Measurements from ENCODE around the gene PLXDC2. TPM values are rescaled to one million over a fixed set of nuclear protein-coding genes. Genes with fewer than 3 reads are reported as not detected.
A peak's percentile ranks its signal among the peaks of the same experiment; 100 is the strongest.

Gene PLXDC2
- total RNA-seq, 2 donors from 2014 or later = 19.5 to 26.4 TPM

GRCh38 chr10:19920075-19920726, 104.0 kb downstream of the PLXDC2 start:
- Mint-ChIP-seq H3K4me1 (peaks cover 26% of the 10 kb centered on the region), H3K27me3 (ENCODE audit: insufficient read depth) (no peaks in the 10 kb centered on the region), H3K9me3 (no peaks in the 10 kb centered on the region), H3K4me3 (no peak overlapping the region), H3K27ac (no peak overlapping the region), H3K36me3 (ENCODE audit: low read depth) (no peaks in the 10 kb centered on the region)
- Histone ChIP-seq H3K27ac (ENCODE audit: low read depth, low read length) (no peak overlapping the region), H3K36me3 (ENCODE audit: control insufficient read depth, insufficient read depth, low read length) (no peaks in the 10 kb centered on the region), H3K27me3 (ENCODE audit: control insufficient read depth, insufficient read depth, low read length, poor library complexity, severe bottlenecking) (no peaks in the 10 kb centered on the region), H3K4me3 (ENCODE audit: low read length) (no peak overlapping the region), H3K4me1 (ENCODE audit: control insufficient read depth, insufficient read depth, low read length) (no peaks in the 10 kb centered on the region), H3K9me3 (ENCODE audit: control insufficient read depth, low read length) (no peaks in the 10 kb centered on the region), H3K9ac (ENCODE audit: extremely low read depth, low read length, poor library complexity, severe bottlenecking) (no peak overlapping the region)
- no peak for TF ChIP-seq CTCF (conservative IDR thresholded peaks at IDR 0.05)
- DNase-seq = no peak
- WGBS, 2 experiments (ENCODE audit: insufficient coverage in 1 of 2, insufficient read length in 1 of 2) = 88% methylated on average over 4 of the region's 4 CpGs; no CpG with 5 or more reads in 1 of the 2 experiments

GRCh38 chr10:19921300-19922140, 105.3 kb downstream of the PLXDC2 start:
- Mint-ChIP-seq H3K9me3 (no peaks in the 10 kb centered on the region), H3K27me3 (ENCODE audit: insufficient read depth) (no peaks in the 10 kb centered on the region), H3K27ac (peak overlapping the region; percentile 60), H3K4me3 (no peak overlapping the region), H3K36me3 (ENCODE audit: low read depth) (no peaks in the 10 kb centered on the region), H3K4me1 (peaks cover 34% of the 10 kb centered on the region)
- no peak overlapping the region for H3K27ac ChIP-seq (ENCODE audit: low read depth, low read length)
- no peak overlapping the region for H3K4me3 ChIP-seq (ENCODE audit: low read length)
- H3K9me3 ChIP-seq (ENCODE audit: control insufficient read depth, low read length) = no peaks in the 10 kb centered on the region
- no peaks in the 10 kb centered on the region for H3K36me3 ChIP-seq (ENCODE audit: control insufficient read depth, insufficient read depth, low read length)
- 95% methylated on average over 11 to 13 of the region's 13 CpGs for WGBS, 2 experiments (ENCODE audit: insufficient coverage in 1 of 2, insufficient read length in 1 of 2)
- H3K9ac ChIP-seq (ENCODE audit: extremely low read depth, low read length, poor library complexity, severe bottlenecking) = no peak overlapping the region
- no peaks in the 10 kb centered on the region for H3K4me1 ChIP-seq (ENCODE audit: control insufficient read depth, insufficient read depth, low read length)
- TF ChIP-seq CTCF (conservative IDR thresholded peaks at IDR 0.05) = no peak
- H3K27me3 ChIP-seq (ENCODE audit: control insufficient read depth, insufficient read depth, low read length, poor library complexity, severe bottlenecking) = no peaks in the 10 kb centered on the region
- no peak for DNase-seq

- peaks cover 34% of the 10 kb centered on the region for H3K4me1 Mint-ChIP-seq
- WGBS, 2 experiments (ENCODE audit: insufficient coverage in 1 of 2, insufficient read length in 1 of 2) = 85 to 92% methylated on average over 2 to 3 of the region's 3 CpGs
- H3K27me3 ChIP-seq (ENCODE audit: control insufficient read depth, insufficient read depth, low read length, poor library complexity, severe bottlenecking) = no peaks in the 10 kb centered on the region
- no peaks in the 10 kb centered on the region for H3K4me1 ChIP-seq (ENCODE audit: control insufficient read depth, insufficient read depth, low read length)
- no peak for TF ChIP-seq CTCF (conservative IDR thresholded peaks at IDR 0.05)
- no peaks in the 10 kb centered on the region for H3K9me3 ChIP-seq (ENCODE audit: control insufficient read depth, low read length)
- no peak overlapping the region for H3K4me3 ChIP-seq (ENCODE audit: low read length)
- no peaks in the 10 kb centered on the region for H3K9me3 Mint-ChIP-seq
- H3K4me3 Mint-ChIP-seq = no peak overlapping the region
- H3K27ac Mint-ChIP-seq = peak overlapping the region; percentile 60
- DNase-seq = no peak
- H3K9ac ChIP-seq (ENCODE audit: extremely low read depth, low read length, poor library complexity, severe bottlenecking) = no peak overlapping the region
- H3K36me3 ChIP-seq (ENCODE audit: control insufficient read depth, insufficient read depth, low read length) = no peaks in the 10 kb centered on the region
- H3K27me3 Mint-ChIP-seq (ENCODE audit: insufficient read depth) = no peaks in the 10 kb centered on the region
- no peak overlapping the region for H3K27ac ChIP-seq (ENCODE audit: low read depth, low read length)
- peaks cover 2% of the 10 kb centered on the region for H3K36me3 Mint-ChIP-seq (ENCODE audit: low read depth)
These were observed 106.2 kb downstream of the PLXDC2 start for GRCh38 chr10:19922236-19922963.
